HK-2 (cell line): ENCODE measurements around the gene ARHGAP31.
"Not testable (repeated sequence)": the region's sequence is repeated elsewhere in the genome, so short reads cannot be mapped to it uniquely, and the experiment has no call there.

Experiments used
- DNase-seq: peaks from one replicate; pipeline ENCODE4 v3.0.0-alpha.2; 2018; ENCODE audit not compliant: unreplicated experiment

The ARHGAP31 gene

DNA sequence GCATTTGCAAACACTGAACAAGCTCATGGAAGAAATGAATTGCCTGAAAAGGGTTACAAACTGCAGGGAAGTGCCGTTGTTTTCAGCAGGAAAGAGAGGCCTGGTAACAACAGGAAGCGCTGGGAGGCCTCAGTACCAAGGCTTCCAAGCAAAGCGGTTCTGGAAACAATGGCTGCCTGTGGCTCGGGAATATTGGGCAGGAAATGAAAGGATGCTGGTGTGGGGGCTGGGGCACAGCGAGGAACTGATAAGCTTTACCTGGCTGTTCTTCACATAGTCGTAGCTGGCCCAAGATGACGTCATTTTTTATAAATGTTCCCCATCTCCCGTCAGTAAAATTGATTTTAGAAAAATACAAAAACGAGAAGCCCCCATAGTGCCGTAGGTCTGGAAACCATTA lies 55.9 kb downstream of the ARHGAP31 start:
- DNase-seq, result no peak

GRCh38 chr3:119351581-119351980 lies 57.4 kb downstream of the ARHGAP31 start:
- DNase-seq, result no peak

GRCh38 chr3:119352034-119352609 lies 57.9 kb downstream of the ARHGAP31 start:
- no peak for DNase-seq

GRCh38 chr3:119352863-119353527 lies 58.8 kb downstream of the ARHGAP31 start:
- no peak for DNase-seq

GRCh38 chr3:119355608-119356007 lies 61.4 kb downstream of the ARHGAP31 start:
- DNase-seq, result not testable (repeated sequence)

DNA sequence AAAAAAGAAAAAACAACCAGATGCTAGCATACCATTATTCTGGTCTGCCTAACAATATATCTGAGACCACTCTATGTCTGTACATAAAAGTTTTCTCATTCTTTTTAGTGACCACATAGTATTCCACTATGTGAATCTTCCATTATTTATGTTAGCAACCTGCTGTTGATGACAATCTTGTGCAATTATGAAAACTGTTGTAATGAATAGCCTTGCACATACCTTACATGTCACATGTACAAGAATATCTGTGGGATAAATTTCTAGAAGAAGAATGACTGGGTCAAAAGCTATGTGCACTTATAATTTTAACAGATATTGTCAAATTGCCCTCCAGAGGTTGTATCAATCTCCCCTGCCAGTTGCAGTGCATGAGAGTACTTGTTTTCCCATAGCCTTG lies 62.5 kb downstream of the ARHGAP31 start:
- DNase-seq, result no peak

GRCh38 chr3:119357190-119357589 lies 63.0 kb downstream of the ARHGAP31 start:
- no peak for DNase-seq

DNA sequence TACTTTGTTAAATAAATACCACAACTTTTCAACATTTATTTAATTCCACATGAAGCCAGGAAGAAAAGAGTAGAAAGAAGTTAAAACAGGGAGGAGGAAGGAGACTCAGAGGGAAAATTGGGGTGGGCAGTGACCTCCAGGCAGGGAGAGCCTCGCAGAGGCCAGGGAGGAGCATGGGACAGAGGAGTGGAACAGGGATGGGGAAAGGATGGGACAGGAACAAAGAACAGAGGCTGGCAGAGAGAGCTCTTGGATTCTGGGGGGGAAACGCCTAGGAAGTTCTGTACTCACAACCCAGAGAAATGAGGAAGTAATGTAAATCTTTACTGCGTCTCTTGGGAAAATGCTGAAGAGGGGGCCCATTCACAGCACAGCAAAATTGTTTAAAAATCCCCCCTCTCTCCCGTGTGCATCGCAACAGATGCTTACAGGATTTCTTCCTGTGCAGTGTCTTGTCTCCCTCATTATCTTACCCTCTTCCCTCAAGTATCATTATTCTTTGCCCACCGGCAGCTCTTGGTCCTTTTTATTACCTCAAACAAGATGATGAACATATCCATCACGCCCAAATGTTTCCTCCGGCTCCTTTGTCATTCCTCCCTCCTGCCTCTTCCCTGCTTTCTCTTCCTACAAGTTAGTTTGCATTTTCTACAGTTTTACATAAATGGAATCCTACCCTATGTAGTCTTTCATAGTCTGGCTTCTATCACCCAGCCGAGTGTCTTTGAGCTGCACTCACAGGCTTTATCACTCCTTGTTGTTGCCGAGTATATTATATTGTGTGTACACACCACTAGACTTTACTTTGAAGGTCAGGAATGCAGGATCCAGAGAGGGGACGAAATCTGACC lies 65.5 kb downstream of the ARHGAP31 start:
- no peak for DNase-seq

- no peak for DNase-seq
These were observed 66.7 kb downstream of the ARHGAP31 start for GRCh38 chr3:119360736-119361462.

DNA sequence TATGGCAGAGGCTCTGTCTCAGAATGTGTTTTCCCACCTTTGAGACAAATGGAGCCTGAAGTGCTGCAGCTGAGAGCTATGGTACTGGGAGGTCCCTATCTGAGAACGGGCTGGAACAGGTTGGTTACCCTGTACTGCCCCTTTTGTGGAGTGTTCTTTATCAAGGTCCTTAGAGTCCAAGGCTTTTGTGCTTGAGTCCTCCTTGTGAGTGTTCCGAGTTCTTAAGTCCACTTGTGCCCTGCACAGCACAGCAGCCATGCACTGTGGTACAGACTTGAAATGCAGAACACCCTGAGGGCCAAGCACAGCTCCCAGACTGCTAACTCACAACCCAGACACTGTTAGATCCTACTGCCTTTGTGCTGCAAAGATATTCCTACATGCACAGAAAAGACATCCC lies 67.8 kb downstream of the ARHGAP31 start:
- DNase-seq, result no peak

- DNase-seq, result no peak
These were observed 69.0 kb downstream of the ARHGAP31 start for GRCh38 chr3:119362940-119363725.

- no peak for DNase-seq
These were observed 70.2 kb downstream of the ARHGAP31 start for GRCh38 chr3:119364401-119364800.

GRCh38 chr3:119365418-119365817 lies 71.2 kb downstream of the ARHGAP31 start:
- no peak for DNase-seq

DNA sequence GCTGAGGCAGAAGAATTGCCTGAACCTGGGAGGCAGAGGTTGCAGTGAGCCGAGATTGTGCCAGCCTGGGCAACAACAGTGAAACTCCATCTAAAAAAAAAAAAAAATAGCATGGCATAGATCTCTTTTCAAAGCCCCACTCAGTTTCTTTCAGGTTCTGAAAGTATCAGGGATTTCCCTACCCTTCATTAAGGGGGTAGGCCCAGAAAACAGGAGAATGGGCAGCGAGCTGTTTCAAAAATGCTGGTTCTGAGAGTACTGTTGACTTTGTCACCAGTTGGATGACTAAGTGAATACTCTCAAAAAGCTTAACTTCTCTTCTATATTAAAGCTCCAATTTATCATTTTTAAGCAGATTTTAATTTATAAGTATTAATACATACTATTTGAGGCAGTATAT lies 72.8 kb downstream of the ARHGAP31 start:
- DNase-seq, result no peak

GRCh38 chr3:119368298-119368697 lies 74.1 kb downstream of the ARHGAP31 start:
- no peak for DNase-seq

- DNase-seq, result not testable (repeated sequence)
These were observed 77.6 kb downstream of the ARHGAP31 start for GRCh38 chr3:119371786-119372185.

GRCh38 chr3:119375106-119375505 lies 80.9 kb downstream of the ARHGAP31 start:
- DNase-seq, result no peak

DNA sequence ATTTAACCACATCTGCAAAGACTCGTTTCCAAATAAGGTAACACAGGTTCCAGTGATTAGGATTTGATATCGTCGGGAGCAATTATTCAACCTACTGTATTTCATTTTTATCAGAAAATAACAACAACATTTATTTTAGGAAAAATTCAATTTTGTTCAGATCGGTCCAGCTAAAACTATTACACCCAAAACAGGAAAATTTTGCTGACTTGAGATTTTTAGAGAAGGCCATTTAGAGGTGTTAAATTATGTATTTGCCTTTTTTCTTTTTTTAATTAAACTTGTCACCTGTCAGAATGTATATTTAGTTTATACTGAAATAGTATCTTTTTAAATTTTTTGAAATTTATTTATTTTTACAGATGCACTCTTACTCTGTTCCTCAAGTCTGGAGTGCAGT lies 81.3 kb downstream of the ARHGAP31 start:
- DNase-seq, result no peak

GRCh38 chr3:119376758-119377157 lies 82.6 kb downstream of the ARHGAP31 start:
- no peak for DNase-seq

DNA sequence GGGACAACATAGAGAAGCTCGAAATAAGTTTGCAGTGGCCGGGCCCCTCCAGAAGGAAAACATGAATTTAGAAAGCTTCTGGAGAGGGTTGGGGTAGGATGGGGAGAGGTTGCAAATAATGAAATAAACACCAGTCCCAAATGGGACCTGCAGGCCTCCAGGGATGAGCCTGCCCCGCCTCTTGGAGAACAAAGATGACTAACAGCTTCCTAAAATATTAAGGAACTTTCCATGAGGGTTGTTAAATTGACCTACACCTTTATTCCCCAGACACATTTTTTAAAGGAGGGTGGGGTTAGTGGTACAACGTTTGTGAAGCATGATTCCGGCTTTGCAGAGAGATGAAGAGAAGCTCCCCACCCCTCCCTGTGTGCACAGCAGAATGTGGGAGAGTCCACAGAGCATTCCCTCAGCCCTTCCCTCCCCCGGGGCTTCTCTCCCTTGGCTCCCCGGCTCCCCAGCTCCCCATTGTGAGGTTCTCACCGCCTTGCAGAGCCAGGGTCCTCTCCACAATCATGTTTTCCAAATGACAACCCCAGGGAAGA lies 84.1 kb downstream of the ARHGAP31 start:
- DNase-seq, result no peak

DNA sequence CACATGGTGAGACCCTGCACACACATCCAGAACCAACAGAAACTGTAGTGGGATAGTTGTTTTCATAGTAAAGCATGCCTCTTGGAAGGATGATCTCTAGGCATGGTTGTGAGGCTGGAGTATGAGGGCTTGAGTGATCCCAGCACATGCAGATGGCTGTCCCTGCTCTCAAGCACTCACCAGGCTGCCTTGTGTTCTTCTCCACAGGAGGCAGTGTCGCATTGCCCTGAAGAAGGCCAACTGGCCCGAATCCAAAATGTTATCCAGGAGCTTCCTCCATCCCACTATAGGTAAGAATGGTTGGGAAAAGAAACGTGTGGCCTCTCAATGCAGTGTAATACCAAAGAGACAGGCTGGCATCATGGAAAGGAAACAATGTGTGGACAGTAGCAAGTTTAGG lies 86.5 kb downstream of the ARHGAP31 start:
- no peak for DNase-seq
